AG10803 (cell line): ENCODE measurements around the gene ERLEC1.
A peak's percentile ranks its signal among the peaks of the same experiment; 100 is the strongest.

Experiments used
- DNase-seq: peaks from one replicate; pipeline ENCODE4 v3.0.0; 2010; ENCODE audit warnings: low read depth
- H3K4me3 ChIP-seq: 2 replicates; pipeline ENCODE4 v1.5.1; 2011; ENCODE audit warnings: mild to moderate bottlenecking, low read length, control low read depth
- TF ChIP-seq, protein P1 (sequence below): conservative IDR thresholded peaks from 2 replicates; pipeline ENCODE4 v1.5.1; 2011; ENCODE audit warnings: mild to moderate bottlenecking, low read length, control low read depth, inconsistent platforms

Gene ERLEC1, protein sequence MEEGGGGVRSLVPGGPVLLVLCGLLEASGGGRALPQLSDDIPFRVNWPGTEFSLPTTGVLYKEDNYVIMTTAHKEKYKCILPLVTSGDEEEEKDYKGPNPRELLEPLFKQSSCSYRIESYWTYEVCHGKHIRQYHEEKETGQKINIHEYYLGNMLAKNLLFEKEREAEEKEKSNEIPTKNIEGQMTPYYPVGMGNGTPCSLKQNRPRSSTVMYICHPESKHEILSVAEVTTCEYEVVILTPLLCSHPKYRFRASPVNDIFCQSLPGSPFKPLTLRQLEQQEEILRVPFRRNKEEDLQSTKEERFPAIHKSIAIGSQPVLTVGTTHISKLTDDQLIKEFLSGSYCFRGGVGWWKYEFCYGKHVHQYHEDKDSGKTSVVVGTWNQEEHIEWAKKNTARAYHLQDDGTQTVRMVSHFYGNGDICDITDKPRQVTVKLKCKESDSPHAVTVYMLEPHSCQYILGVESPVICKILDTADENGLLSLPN

GRCh38 chr2:53786705-53787613, at the start of gene ERLEC1, which contains the start of gene ASB3:
TSS of gene ERLEC1 (plus strand) at chr2:53787044. CDS start at chr2:53787211, 167 bp downstream.
TSS of gene ASB3 (minus strand) at chr2:53786953. CDS start at chr2:53765572, 21,381 bp downstream.
- TF ChIP-seq, protein P1, sequence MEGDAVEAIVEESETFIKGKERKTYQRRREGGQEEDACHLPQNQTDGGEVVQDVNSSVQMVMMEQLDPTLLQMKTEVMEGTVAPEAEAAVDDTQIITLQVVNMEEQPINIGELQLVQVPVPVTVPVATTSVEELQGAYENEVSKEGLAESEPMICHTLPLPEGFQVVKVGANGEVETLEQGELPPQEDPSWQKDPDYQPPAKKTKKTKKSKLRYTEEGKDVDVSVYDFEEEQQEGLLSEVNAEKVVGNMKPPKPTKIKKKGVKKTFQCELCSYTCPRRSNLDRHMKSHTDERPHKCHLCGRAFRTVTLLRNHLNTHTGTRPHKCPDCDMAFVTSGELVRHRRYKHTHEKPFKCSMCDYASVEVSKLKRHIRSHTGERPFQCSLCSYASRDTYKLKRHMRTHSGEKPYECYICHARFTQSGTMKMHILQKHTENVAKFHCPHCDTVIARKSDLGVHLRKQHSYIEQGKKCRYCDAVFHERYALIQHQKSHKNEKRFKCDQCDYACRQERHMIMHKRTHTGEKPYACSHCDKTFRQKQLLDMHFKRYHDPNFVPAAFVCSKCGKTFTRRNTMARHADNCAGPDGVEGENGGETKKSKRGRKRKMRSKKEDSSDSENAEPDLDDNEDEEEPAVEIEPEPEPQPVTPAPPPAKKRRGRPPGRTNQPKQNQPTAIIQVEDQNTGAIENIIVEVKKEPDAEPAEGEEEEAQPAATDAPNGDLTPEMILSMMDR = no peak

DNA sequence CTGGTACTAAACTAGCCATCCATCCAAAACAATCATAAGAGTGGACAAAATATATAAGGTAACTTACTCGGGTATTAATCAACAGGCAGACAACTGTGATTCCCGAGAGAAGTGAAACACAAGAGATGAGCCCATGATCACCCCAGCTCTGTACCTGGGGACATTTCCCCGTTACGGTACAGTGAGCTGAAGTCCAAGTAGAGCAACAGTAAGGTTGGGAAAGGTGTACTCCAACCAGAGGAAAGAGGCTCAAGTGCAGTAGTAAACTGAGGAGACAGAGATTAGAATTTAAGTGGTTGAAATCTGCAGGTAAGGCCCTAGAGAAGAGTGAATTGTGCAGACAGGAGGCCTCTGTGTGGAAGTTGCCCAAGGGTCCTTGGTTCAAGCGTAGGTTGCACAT, 49.8 kb upstream of the ERLEC1 start:
- TF ChIP-seq, protein P1 = no peak
- no peak overlapping the region for H3K4me3 ChIP-seq
- DNase-seq = no peak

More at GRCh38 chr2:53786705-53787613, at the start of gene ERLEC1, which contains the start of gene ASB3:
- H3K4me3 ChIP-seq = peak within 1 kb of the TSS; percentile 96
- DNase-seq = peak; percentile 83

DNA sequence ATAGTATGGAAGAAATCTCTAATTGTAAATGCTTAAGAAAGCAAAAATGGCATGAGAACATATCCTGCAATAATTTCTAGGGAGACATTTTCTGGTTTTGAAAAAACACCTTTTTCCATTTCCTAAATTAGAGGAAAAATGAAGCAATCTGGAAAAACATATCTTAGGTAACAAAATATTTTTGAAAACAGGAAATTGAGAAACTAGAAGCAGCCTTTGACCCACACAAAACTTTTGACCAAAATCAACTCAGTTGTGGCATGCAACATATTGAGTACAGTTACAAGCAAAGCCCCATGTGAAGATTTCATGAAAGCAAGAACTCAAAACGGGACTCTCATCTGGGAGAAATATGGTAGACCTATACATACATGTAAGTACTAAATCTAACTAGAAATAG, 47.8 kb upstream of the ERLEC1 start:
- DNase-seq = peak; percentile 6
- no peak overlapping the region for H3K4me3 ChIP-seq
- TF ChIP-seq, protein P1 = no peak

DNA sequence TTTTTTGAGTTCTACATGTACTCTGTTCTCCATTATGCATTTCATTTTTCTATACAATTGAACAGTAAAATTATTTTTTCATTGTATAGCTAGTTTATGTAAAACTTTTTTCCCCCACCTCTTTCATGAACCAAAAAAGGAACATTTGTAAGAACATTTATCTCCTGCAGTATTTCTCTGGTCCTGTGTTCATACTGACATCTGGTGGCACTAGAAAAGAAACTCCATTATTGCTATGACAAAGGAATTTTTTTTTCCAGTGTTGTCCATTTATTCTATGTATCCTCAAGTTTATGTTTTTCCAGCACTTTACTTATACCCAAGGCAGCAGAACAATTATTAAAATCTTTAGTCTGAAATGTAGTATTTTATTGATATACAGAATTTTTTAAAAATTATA, 46.7 kb upstream of the ERLEC1 start:
- H3K4me3 ChIP-seq = no peak overlapping the region
- DNase-seq = peak; percentile 53
- TF ChIP-seq, protein P1 = peak; percentile 53

DNA sequence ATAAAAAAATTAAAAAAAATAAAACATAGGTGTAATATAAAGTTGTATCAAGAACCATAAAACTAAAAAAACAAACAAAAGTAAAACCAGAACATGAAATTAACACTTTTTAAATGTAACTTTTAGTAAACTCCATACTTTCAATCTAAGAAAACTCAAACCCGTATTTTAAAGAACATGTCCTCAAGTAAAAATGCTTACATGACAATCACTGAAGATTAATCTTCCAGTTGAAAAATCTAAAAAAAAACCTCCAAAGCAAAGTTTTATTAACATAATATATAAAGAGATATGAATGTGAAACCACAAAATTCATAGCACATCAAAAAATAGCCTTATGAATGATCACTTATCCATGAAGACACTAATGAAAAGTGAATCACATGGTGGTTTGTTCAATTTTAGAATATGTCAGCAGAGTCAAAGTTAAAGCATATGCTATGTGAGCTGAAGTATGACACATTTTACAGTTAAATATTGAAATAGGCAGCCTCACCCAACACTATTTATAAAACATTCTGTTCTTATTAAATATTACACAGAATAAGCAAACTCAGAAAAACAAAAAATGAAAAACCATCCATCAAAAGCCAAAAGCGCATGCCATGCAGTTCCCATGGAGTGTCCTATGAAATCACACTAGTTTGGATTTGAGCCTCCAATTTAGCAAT, 42.3 kb upstream of the ERLEC1 start:
- DNase-seq = peak; percentile 4
- H3K4me3 ChIP-seq = no peak overlapping the region
- TF ChIP-seq, protein P1 = no peak

GRCh38 chr2:53750041-53750768, 36.6 kb upstream of the ERLEC1 start:
- TF ChIP-seq, protein P1 = no peak
- no peak overlapping the region for H3K4me3 ChIP-seq
- no peak for DNase-seq
